ENCODE data around the gene RASSF8. TPM values are rescaled to one million over a fixed set of nuclear protein-coding genes. Genes with fewer than 3 reads are reported as not detected.

The RASSF8 gene
- total and polyA plus RNA-seq, 2 donors from 2014 or later: 12.0 to 52.8 TPM

DNA sequence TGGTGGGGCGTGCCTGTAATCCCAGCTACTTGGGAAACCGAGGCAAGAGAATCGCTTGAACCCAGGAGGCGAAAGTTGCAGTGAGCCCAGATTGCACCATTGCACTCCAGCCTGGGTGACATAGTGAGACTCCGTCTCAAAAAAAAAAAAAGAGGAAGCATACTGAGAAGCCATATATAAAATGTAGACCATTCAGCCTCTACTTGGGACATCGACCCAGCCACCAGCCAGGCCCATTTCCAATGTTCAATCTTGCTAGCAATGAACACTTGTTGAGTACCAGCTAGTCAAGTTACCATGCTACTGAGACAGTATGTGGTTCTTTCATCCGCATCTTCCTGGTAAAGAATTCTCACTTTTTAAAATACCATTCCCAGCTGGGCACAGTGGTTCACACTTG lies 33.4 kb upstream of the RASSF8 start:
- H3K27me3 ChIP-seq (ENCODE audit: control insufficient read depth, insufficient read depth, low read length): no peaks in the 10 kb centered on the region
- intact Hi-C loops (cut with DNase I): no loop called here
- no peak overlapping the region for H3K4me3 ChIP-seq (ENCODE audit: low read length in 3 of 3)
- H3K36me3 ChIP-seq (ENCODE audit: control insufficient read depth in 2 of 3, insufficient read depth in 3 of 3, low read length in 3 of 3): no peaks in the 10 kb centered on the region
- no peaks in the 10 kb centered on the region for H3K9me3 ChIP-seq (ENCODE audit: control insufficient read depth in 2 of 3, insufficient read depth in 1 of 3, low read length in 3 of 3)
- no peak for FAIRE-seq
- no peak for DNase-seq
- H3K4me1 ChIP-seq (ENCODE audit: control insufficient read depth in 2 of 3, insufficient read depth in 2 of 3, low read depth in 1 of 3, low read length in 3 of 3): no peaks in the 10 kb centered on the region
- TF ChIP-seq, protein P1, sequence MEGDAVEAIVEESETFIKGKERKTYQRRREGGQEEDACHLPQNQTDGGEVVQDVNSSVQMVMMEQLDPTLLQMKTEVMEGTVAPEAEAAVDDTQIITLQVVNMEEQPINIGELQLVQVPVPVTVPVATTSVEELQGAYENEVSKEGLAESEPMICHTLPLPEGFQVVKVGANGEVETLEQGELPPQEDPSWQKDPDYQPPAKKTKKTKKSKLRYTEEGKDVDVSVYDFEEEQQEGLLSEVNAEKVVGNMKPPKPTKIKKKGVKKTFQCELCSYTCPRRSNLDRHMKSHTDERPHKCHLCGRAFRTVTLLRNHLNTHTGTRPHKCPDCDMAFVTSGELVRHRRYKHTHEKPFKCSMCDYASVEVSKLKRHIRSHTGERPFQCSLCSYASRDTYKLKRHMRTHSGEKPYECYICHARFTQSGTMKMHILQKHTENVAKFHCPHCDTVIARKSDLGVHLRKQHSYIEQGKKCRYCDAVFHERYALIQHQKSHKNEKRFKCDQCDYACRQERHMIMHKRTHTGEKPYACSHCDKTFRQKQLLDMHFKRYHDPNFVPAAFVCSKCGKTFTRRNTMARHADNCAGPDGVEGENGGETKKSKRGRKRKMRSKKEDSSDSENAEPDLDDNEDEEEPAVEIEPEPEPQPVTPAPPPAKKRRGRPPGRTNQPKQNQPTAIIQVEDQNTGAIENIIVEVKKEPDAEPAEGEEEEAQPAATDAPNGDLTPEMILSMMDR (IDR thresholded peaks at IDR 0.05; ENCODE audit: borderline replicate concordance, extremely low read depth, insufficient read depth): no peak
- H3K27ac ChIP-seq (ENCODE audit: low read depth in 2 of 2, low read length in 2 of 2): no peak overlapping the region
- H3K9ac ChIP-seq (ENCODE audit: low read length in 3 of 3): no peak overlapping the region

GRCh38 chr12:25926536-25926935 lies 31.9 kb upstream of the RASSF8 start:
- DNase-seq (no peak), FAIRE-seq (no peak)
- no peak overlapping the region for H3K27ac ChIP-seq (ENCODE audit: low read depth in 2 of 2, low read length in 2 of 2)
- H3K9ac ChIP-seq (ENCODE audit: low read length in 3 of 3): no peak overlapping the region
- intact Hi-C loops (cut with DNase I): no loop called here
- no peaks in the 10 kb centered on the region for H3K4me1 ChIP-seq (ENCODE audit: control insufficient read depth in 2 of 3, insufficient read depth in 2 of 3, low read depth in 1 of 3, low read length in 3 of 3)
- H3K36me3 ChIP-seq (ENCODE audit: control insufficient read depth in 2 of 3, insufficient read depth in 3 of 3, low read length in 3 of 3): no peaks in the 10 kb centered on the region
- TF ChIP-seq, protein P1 (IDR thresholded peaks at IDR 0.05; ENCODE audit: borderline replicate concordance, extremely low read depth, insufficient read depth): no peak
- H3K9me3 ChIP-seq (ENCODE audit: control insufficient read depth in 2 of 3, insufficient read depth in 1 of 3, low read length in 3 of 3): no peaks in the 10 kb centered on the region
- H3K4me3 ChIP-seq (ENCODE audit: low read length in 3 of 3): no peak overlapping the region
- H3K27me3 ChIP-seq (ENCODE audit: control insufficient read depth, insufficient read depth, low read length): no peaks in the 10 kb centered on the region

- H3K4me3 ChIP-seq (ENCODE audit: low read length in 3 of 3): no peak overlapping the region
- intact Hi-C loops (cut with DNase I): no loop called here
- FAIRE-seq (no peak), DNase-seq (peak in 2 of 5 donors; percentile 53 to 64)
- H3K36me3 ChIP-seq (ENCODE audit: control insufficient read depth in 2 of 3, insufficient read depth in 3 of 3, low read length in 3 of 3): no peaks in the 10 kb centered on the region
- H3K9ac ChIP-seq (ENCODE audit: low read length in 3 of 3): no peak overlapping the region
- no peaks in the 10 kb centered on the region for H3K9me3 ChIP-seq (ENCODE audit: control insufficient read depth in 2 of 3, insufficient read depth in 1 of 3, low read length in 3 of 3)
- no peak overlapping the region for H3K27ac ChIP-seq (ENCODE audit: low read depth in 2 of 2, low read length in 2 of 2)
- H3K4me1 ChIP-seq (ENCODE audit: control insufficient read depth in 2 of 3, insufficient read depth in 2 of 3, low read depth in 1 of 3, low read length in 3 of 3): no peaks in the 10 kb centered on the region
- TF ChIP-seq, protein P1 (IDR thresholded peaks at IDR 0.05; ENCODE audit: borderline replicate concordance, extremely low read depth, insufficient read depth): no peak
- H3K27me3 ChIP-seq (ENCODE audit: control insufficient read depth, insufficient read depth, low read length): no peaks in the 10 kb centered on the region
Observed at GRCh38 chr12:25929142-25929541, 29.3 kb upstream of the RASSF8 start.

DNA sequence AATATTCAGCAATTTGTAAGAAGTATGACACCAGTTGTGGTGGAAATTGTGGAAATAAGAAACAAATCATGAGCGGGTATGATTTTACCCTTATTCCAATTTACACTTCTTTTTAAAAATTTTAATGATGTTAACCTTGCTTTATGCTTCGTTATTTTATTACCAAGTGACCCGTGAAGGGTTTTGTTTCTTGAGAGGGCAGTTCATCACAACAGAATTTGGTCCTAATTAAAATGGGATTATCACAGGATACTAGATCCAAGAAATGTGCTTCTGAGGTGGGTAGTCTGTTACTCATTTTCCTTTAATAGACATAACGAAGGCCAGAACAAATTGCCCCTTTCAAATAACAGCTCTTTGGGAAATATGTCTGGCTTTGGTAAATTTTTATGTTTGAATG lies 25.5 kb upstream of the RASSF8 start:
- TF ChIP-seq, protein P1 (IDR thresholded peaks at IDR 0.05; ENCODE audit: borderline replicate concordance, extremely low read depth, insufficient read depth): no peak
- Histone ChIP-seq H3K9me3 (ENCODE audit: control insufficient read depth in 2 of 3, insufficient read depth in 1 of 3, low read length in 3 of 3) (no peaks in the 10 kb centered on the region), H3K4me3 (ENCODE audit: low read length in 3 of 3) (no peak overlapping the region), H3K27me3 (ENCODE audit: control insufficient read depth, insufficient read depth, low read length) (no peaks in the 10 kb centered on the region), H3K36me3 (ENCODE audit: control insufficient read depth in 2 of 3, insufficient read depth in 3 of 3, low read length in 3 of 3) (no peaks in the 10 kb centered on the region), H3K9ac (ENCODE audit: low read length in 3 of 3) (no peak overlapping the region), H3K27ac (ENCODE audit: low read depth in 2 of 2, low read length in 2 of 2) (no peak overlapping the region), H3K4me1 (ENCODE audit: control insufficient read depth in 2 of 3, insufficient read depth in 2 of 3, low read depth in 1 of 3, low read length in 3 of 3) (peaks cover 0 to 2% (median 0%) of the 10 kb centered on the region in 3 donors)
- intact Hi-C loops (cut with DNase I): no loop called here
- DNase-seq (no peak), FAIRE-seq (no peak)

Data from kidney (tissue), 14 donors.